GM10248 (cell line): ENCODE measurements around the gene MAN1C1.

Experiments used
- CTCF ChIA-PET: fragments of 300-600 bp; sonication (Branson Sonifier 250); formaldehyde crosslinking; extraction: SDS; loops from one replicate; lab custom pipeline; 2021; ENCODE audit warnings: antibody characterized with exemption; lab: Yijun Ruan, JAX
- POLR2A ChIA-PET: fragments of 350-650 bp; sonication (Branson Sonifier 250); formaldehyde crosslinking; extraction: SDS; loops from one replicate; lab custom pipeline; 2020; ENCODE audit warnings: antibody characterized with exemption; lab: Yijun Ruan, JAX
- DNase-seq: peaks from one replicate; pipeline ENCODE4 v3.0.0; 2012; ENCODE audit errors: extremely low spot score
- TF ChIP-seq, protein P1 (sequence below): IDR thresholded peaks from 2 replicates; pipeline ENCODE4 v1.5.1; 2012; ENCODE audit warnings: mild to moderate bottlenecking, low read depth; ENCODE audit errors: extremely low read depth, missing control alignments, control extremely low read depth

The MAN1C1 gene

GRCh38 chr1:25647863-25648262, 31.3 kb downstream of the MAN1C1 start:
- CTCF ChIA-PET: no interaction called here
- DNase-seq: no peak
- TF ChIP-seq, protein P1, sequence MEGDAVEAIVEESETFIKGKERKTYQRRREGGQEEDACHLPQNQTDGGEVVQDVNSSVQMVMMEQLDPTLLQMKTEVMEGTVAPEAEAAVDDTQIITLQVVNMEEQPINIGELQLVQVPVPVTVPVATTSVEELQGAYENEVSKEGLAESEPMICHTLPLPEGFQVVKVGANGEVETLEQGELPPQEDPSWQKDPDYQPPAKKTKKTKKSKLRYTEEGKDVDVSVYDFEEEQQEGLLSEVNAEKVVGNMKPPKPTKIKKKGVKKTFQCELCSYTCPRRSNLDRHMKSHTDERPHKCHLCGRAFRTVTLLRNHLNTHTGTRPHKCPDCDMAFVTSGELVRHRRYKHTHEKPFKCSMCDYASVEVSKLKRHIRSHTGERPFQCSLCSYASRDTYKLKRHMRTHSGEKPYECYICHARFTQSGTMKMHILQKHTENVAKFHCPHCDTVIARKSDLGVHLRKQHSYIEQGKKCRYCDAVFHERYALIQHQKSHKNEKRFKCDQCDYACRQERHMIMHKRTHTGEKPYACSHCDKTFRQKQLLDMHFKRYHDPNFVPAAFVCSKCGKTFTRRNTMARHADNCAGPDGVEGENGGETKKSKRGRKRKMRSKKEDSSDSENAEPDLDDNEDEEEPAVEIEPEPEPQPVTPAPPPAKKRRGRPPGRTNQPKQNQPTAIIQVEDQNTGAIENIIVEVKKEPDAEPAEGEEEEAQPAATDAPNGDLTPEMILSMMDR: no peak
- POLR2A ChIA-PET: no interaction called here

DNA sequence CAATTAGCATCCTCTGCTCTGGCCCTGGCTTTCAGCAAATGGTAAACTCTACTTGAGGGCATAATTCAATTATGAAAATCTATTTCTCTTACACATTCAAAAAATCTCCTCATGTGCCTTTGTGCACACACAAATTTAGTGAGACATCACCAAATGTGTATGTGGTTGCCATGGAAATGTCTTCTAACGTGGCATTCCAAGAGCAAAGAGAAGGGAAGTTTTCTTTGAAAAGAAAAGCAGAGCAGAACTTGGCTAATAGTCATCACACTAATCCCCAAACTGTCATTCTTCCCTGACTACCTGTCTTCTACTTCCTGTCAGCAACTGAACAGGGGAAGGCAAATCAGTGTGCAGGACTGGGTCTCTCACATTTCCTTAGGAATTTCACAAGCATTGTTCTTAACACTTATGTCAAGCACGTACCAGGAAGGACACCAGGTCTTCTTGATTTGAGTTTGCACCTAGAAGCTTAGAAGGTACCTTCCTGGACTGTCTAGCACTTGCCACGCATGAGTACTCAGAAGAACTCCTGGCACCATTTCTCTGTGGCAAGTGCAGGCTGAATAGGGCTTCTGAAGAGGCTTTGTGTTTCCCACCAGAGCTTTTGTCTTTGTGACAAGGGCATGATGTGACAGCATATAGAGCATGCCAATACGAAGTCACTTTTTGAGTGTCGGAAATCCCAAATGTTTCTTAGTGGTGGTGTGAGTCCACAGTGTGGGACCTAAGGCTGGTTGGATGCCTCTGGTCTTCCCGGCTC, 32.3 kb downstream of the MAN1C1 start:
- DNase-seq: no peak
- TF ChIP-seq, protein P1: no peak
- ChIA-PET POLR2A (no interaction called here), CTCF (no interaction called here)

- POLR2A ChIA-PET: no interaction called here
- CTCF ChIA-PET: no interaction called here
- TF ChIP-seq, protein P1: no peak
- no peak for DNase-seq
These were observed 33.1 kb downstream of the MAN1C1 start for GRCh38 chr1:25649505-25650288.

GRCh38 chr1:25650289-25650576, 33.6 kb downstream of the MAN1C1 start:
- POLR2A ChIA-PET: no interaction called here
- CTCF ChIA-PET: no interaction called here
- TF ChIP-seq, protein P1: no peak
- DNase-seq: no peak

- CTCF ChIA-PET: interaction anchor here (1.6 kb wide), 1 partner anchor 28 kb away, joined by 4 read pairs; no protein-coding TSS in a partner anchor
- no peak for DNase-seq
- POLR2A ChIA-PET: no interaction called here
- TF ChIP-seq, protein P1: no peak
These were observed 34.5 kb downstream of the MAN1C1 start for GRCh38 chr1:25651036-25651640.
